ENCODE measurements around the gene NME3.

NME3 gene

GRCh38 chr16:1729445-1729844 is 41.9 kb downstream of the NME3 start:
- in situ Hi-C loops (cut with HindIII; ENCODE audit: low sequenced_read_pairs): no loop called here

- in situ Hi-C loops (cut with HindIII; ENCODE audit: low sequenced_read_pairs): no loop called here
Measured at GRCh38 chr16:1729026-1729425, 42.3 kb downstream of the NME3 start.

GRCh38 chr16:1727651-1728624 is 43.4 kb downstream of the NME3 start:
- in situ Hi-C loops (cut with HindIII; ENCODE audit: low sequenced_read_pairs): no loop called here

GRCh38 chr16:1726661-1727502 is 44.5 kb downstream of the NME3 start:
- in situ Hi-C loops (cut with HindIII; ENCODE audit: low sequenced_read_pairs): no loop called here

GRCh38 chr16:1724491-1724890 is 46.9 kb downstream of the NME3 start:
- in situ Hi-C loops (cut with HindIII; ENCODE audit: low sequenced_read_pairs): no loop called here

GRCh38 chr16:1723450-1724147 is 47.7 kb downstream of the NME3 start:
- in situ Hi-C loops (cut with HindIII; ENCODE audit: low sequenced_read_pairs): no loop called here

GRCh38 chr16:1721372-1721771 is 50.0 kb downstream of the NME3 start:
- in situ Hi-C loops (cut with HindIII; ENCODE audit: low sequenced_read_pairs): no loop called here

Data from DLD1 (cell line).